Endometrial microvascular endothelial cells (primary cell): Measurements from ENCODE around the gene TYW1B. TPM values are rescaled to one million over a fixed set of nuclear protein-coding genes. Genes with fewer than 3 reads are reported as not detected.
"Not testable (repeated sequence)": the region's sequence is repeated elsewhere in the genome, so short reads cannot be mapped to it uniquely, and the experiment has no call there.

Experiments used
- in situ Hi-C: cut with HindIII; loops from 2 replicates; pipeline ENCODE4 v1.10.0; 2017; ENCODE audit warnings: low sequenced_read_pairs, low pct_unique_long_range_greater_than_20kb; ENCODE audit errors: inconsistent ontology term
- total RNA-seq: library from RNA; depleted of rRNA; stranded (reverse); fragments of >200 nt; gene quantifications from one replicate; pipeline ENCODE4 v1.2.3, GENCODE V29; 2015; ENCODE audit errors: inconsistent ontology term

TYW1B gene
- total RNA-seq, 1 donor from 2014 or later = 0.37 TPM

DNA sequence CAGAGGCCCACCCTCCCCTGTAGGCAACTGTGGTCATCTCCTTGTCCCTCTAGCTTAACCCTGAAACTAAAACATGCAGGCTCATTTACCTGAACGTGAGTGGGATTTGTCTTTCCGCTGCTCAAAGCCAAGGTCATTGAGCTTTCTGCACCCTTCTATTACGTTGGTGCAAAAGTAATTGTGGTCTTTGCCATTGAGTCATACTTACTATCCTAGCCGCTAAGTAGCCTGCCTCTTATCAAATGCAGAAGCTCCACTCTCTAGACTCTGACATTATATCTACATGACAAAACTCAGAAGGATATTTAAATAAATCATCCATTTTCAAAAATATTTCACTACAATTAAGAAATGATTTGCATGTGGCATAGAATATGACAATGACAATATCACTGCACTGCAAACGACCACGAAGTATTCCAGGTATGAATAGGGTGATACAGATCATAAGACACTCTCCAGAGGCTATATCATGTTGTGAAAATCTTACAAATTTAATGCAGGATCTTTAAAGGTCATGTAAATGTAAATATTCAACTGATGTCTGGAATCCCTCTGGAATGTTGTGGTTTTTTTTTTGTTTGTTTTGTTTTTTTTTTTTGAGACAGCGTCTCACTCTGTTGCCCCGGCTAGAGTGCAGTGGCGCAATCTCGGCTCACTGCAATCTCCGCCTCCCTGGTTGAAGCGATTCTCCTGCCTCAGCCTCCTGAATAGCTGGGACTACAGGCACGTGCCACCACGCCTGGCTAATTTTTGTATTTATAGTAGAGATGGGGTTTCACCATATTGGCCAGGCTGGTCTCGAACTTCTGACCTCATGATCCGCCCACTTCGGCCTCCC, 223.0 kb downstream of the TYW1B start:
- in situ Hi-C loops = not testable (repeated sequence)

DNA sequence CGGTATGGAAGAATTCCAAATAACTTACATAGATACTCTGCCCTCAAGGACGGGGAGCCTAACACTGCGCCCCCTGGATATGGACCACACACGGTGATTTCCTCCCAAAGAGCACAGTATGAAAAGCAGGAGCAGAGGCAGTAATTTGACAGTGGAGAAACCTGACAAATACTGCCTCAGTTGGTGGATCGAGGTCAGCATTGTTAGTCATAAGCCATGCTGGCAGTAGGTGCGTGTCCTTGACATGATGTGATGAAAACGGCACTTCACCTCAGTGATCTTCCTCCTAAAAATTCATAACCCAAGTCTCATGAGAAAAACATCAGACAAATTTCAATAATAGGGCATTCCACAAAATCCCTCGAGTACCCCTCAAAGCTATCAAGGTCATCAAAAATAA, 224.5 kb downstream of the TYW1B start:
- in situ Hi-C loops = not testable (repeated sequence)

DNA sequence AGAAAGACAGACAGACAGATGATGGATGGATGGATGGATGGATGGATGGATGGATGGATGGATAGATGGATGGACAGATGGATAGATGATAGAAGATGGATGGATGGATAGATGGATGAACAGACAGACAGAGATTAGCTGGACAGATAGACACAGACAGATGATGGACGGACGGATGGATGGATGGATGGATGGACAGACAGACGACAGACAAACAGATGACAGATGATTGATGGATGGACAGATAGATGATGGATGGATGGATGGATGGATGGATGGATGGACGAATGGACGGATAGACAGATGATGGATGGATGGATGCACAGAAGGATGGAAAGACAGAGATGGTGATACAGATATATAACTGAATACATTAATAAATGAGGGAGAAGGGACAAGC, 224.9 kb downstream of the TYW1B start:
- in situ Hi-C loops = no loop called here

- in situ Hi-C loops = not testable (repeated sequence)
Observed at GRCh38 chr7:72601683-72602082, 226.3 kb downstream of the TYW1B start.

- in situ Hi-C loops = not testable (repeated sequence)
Observed at GRCh38 chr7:72590023-72590422, 238.0 kb downstream of the TYW1B start.

- in situ Hi-C loops = not testable (repeated sequence)
Observed at GRCh38 chr7:72587267-72587666, 240.7 kb downstream of the TYW1B start.

DNA sequence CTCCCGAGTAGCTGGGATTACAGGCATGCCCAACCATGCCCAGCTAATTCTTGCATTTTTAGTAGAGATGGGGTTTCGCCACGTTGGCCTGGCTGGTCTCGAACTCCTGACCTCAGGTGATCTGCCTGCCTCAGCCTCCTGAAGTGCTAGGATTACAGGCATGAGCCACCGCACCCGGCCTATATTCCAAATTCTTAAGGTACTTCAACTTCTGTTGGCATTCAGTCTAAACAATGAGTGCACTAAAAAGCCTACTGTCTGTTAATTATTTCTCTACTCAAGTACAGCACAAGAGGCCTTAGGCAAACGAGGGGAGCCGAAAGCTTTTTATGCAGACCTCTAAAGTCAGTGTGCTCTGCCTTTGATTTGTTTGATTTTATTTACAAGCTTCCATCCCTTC, 243.4 kb downstream of the TYW1B start:
- in situ Hi-C loops = not testable (repeated sequence)

- in situ Hi-C loops = not testable (repeated sequence)
Observed at GRCh38 chr7:72583620-72584361, 244.2 kb downstream of the TYW1B start.

- in situ Hi-C loops = not testable (repeated sequence)
Observed at GRCh38 chr7:72580142-72580770, 247.7 kb downstream of the TYW1B start.

DNA sequence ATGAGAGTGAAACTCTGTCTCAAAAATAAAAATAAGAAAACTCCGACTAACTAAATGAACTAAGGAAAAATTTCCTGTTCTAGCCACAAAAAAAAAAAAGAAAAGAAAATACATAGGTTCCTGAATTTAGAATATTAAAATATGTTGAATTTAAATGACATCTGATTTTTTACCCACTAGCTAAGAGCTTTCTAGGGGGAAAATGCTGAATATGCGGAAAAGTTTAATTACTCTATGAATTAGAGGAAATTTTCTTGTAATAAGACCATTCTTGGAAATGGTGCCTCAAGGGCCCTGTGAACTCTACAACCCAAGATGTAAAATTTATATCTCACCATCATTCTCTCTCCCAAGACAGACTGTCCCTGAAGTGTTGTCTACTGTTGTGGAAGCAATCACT, 250.9 kb downstream of the TYW1B start:
- in situ Hi-C loops = no loop called here

DNA sequence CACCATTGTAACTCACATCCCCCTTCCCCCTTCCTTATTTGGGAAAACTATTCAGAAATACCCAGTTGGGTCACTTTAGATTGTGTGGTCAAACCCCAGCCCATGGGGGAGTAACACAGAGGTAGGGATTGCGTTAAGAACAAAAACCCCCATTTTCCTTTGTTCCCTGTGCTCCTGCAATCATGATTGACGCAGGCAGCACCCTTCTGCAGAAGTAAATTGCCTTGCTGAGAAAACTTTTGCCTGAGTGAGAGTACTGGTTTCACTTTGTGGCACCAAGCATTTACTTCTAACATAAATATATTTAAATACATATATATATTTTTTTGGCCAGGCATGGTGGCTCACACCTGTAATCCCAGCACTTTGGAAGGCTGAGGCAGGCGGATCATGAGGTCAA, 266.0 kb downstream of the TYW1B start:
- in situ Hi-C loops = not testable (repeated sequence)

GRCh38 chr7:72559546-72559945, 268.5 kb downstream of the TYW1B start:
- in situ Hi-C loops = not testable (repeated sequence)

- in situ Hi-C loops = not testable (repeated sequence)
Observed at GRCh38 chr7:72556733-72557132, 271.3 kb downstream of the TYW1B start.

DNA sequence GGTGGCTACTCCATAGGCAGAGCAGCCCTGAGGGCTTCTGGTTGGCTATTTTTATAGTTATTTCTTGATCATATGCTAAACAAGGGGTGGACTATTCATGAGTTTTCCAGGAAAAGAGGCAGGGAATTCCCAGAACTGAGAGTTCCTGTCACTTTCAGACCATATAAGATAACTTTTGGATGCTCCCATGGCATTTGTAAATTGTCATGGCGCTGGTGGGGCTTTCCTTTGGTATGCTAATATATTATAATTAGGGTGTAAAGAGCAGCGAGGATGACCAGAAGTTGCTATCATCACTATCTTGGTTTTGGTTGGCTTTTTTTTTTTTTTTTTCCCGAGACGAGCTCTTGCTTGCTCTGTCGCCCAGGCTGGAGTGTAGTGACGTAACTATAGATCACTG, 272.8 kb downstream of the TYW1B start:
- in situ Hi-C loops = not testable (repeated sequence)

- in situ Hi-C loops = not testable (repeated sequence)
Observed at GRCh38 chr7:72554401-72554800, 273.6 kb downstream of the TYW1B start.

DNA sequence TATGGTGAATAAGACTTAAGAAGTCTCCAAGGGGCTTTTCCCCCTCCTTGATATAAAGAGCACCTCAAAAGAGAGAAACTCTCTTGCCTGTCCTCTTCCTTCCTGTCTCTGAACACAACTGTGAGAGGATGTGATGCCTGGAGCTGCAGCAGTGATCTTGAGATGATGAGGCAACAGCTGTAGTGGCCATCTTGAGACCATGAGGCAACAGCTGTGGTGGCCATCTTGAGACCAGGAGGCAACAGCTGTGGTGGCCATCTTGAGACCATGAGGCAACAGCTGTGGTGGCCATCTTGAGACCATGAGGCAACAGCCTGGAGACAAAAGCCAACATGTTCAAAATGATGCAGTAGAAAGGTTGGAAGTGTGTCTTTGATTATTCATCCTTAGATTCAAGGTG, 277.5 kb downstream of the TYW1B start:
- in situ Hi-C loops = not testable (repeated sequence)

- in situ Hi-C loops = not testable (repeated sequence)
Observed at GRCh38 chr7:72546586-72547237, 281.3 kb downstream of the TYW1B start.

DNA sequence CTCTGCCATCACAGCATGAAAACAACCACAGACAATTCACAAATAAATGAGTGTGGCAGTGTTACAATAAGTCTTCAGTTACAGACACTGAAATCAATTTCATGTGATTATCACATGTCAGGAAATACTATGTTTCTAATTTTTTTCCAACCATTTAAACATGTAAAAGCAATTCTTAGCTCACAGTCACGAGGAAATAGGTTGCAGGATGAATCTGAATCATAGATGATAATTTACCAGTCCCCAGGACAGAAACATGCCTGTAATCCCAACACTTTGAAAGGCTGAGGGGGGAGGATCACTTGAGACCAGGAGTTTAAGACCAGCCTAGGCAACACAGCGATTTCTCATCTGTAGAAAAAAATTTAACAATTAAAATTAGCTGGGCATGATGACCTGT, 283.5 kb downstream of the TYW1B start:
- in situ Hi-C loops = not testable (repeated sequence)

- in situ Hi-C loops = no loop called here
Observed at GRCh38 chr7:72540923-72541322, 287.1 kb downstream of the TYW1B start.
